H1 (cell line): ENCODE measurements around the gene HOXB7.

ENCODE experiments used
- CHD2 ChIP-seq: IDR thresholded peaks from 2 replicates; pipeline ENCODE4 v1.6.1; 2012; ENCODE audit warnings: low read length, improper control_type of control experiment
- EZH2 ChIP-seq: fragments of 200-600 bp; sonication (generic); IDR thresholded peaks from 2 replicates; pipeline ENCODE4 v1.7.1; 2012; ENCODE audit warnings: low read depth, mild to moderate bottlenecking, moderate library complexity, low read length, inconsistent platforms; ENCODE audit not compliant: severe bottlenecking
- FOSL1 ChIP-seq: IDR thresholded peaks from 2 replicates; pipeline ENCODE4 v1.6.1; 2011; ENCODE audit warnings: mild to moderate bottlenecking, low read depth, low read length, moderate library complexity; ENCODE audit not compliant: insufficient read depth
- GABPA ChIP-seq: IDR thresholded peaks from 2 replicates; pipeline ENCODE4 v1.6.1; 2011; ENCODE audit warnings: mild to moderate bottlenecking, low read length, moderate library complexity, borderline replicate concordance; ENCODE audit not compliant: insufficient read depth
- JUND ChIP-seq: IDR thresholded peaks from 2 replicates; pipeline ENCODE4 v1.6.1; 2011; ENCODE audit warnings: mild to moderate bottlenecking, improper control_type of control experiment, low read length
- POLR2A ChIP-seq, 2 experiments: IDR thresholded peaks; 1 replicate in 1 of 2; 2 replicates in 1 of 2; pipeline ENCODE4 v1.6.1; 2011; ENCODE audit warnings: low read depth in 2 of 2, low read length in 2 of 2, mild to moderate bottlenecking in 2 of 2; ENCODE audit errors: control extremely low read depth in 1 of 2
- TAF1 ChIP-seq: IDR thresholded peaks from 2 replicates; pipeline ENCODE4 v1.6.1; 2011; ENCODE audit warnings: mild to moderate bottlenecking, low read depth, low read length
- YY1 ChIP-seq: IDR thresholded peaks from 2 replicates; pipeline ENCODE4 v1.6.1; 2011; ENCODE audit warnings: low read depth, mild to moderate bottlenecking, low read length
- TF ChIP-seq, protein P1 (sequence below), 3 experiments: IDR thresholded peaks; 1 replicate in 2 of 3; 2 replicates in 1 of 3; pipeline versions ENCODE4 v1.5.1 to v1.6.1; 2011; ENCODE audit warnings: low read length in 3 of 3, mild to moderate bottlenecking in 3 of 3, inconsistent platforms in 2 of 3, low read depth in 1 of 3, moderate library complexity in 1 of 3; ENCODE audit not compliant: insufficient read depth in 1 of 3; ENCODE audit errors: control extremely low read depth in 1 of 3

- TF ChIP-seq YY1 (0 out of 2 replicates have a peak, but pooled peaks have one; percentile 34), GABPA (no peak), FOSL1 (no peak), EZH2 (peak; percentile 92), POLR2A (IDR thresholded peaks at IDR 0.05; ENCODE audit: control extremely low read depth in 1 of 2, low read depth in 2 of 2, low read length in 2 of 2) (no peak), CHD2 (no peak), JUND (no peak), TAF1 (no peak)
- TF ChIP-seq, protein P1, sequence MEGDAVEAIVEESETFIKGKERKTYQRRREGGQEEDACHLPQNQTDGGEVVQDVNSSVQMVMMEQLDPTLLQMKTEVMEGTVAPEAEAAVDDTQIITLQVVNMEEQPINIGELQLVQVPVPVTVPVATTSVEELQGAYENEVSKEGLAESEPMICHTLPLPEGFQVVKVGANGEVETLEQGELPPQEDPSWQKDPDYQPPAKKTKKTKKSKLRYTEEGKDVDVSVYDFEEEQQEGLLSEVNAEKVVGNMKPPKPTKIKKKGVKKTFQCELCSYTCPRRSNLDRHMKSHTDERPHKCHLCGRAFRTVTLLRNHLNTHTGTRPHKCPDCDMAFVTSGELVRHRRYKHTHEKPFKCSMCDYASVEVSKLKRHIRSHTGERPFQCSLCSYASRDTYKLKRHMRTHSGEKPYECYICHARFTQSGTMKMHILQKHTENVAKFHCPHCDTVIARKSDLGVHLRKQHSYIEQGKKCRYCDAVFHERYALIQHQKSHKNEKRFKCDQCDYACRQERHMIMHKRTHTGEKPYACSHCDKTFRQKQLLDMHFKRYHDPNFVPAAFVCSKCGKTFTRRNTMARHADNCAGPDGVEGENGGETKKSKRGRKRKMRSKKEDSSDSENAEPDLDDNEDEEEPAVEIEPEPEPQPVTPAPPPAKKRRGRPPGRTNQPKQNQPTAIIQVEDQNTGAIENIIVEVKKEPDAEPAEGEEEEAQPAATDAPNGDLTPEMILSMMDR (IDR thresholded peaks at IDR 0.05; ENCODE audit: control extremely low read depth in 1 of 3, insufficient read depth in 1 of 3, low read depth in 1 of 3, low read length in 3 of 3): no peak
Measured at GRCh38 chr17:48627118-48627597, 16.3 kb upstream of the HOXB7 start.
